Measurements from ENCODE around the gene ARSI. TPM values are rescaled to one million over a fixed set of nuclear protein-coding genes. Genes with fewer than 3 reads are reported as not detected.
A peak's percentile ranks its signal among the peaks of the same experiment; 100 is the strongest.

The ARSI gene
- polyA plus RNA-seq, 2 donors, result 0.77 to 1.6 TPM

- Histone ChIP-seq H3K4me1 (ENCODE audit: control insufficient read depth in 2 of 2, insufficient read depth in 2 of 2, low read length in 1 of 2) (peaks cover 18 to 59% of the 10 kb centered on the region in 2 donors), H3K4me3 (ENCODE audit: low read depth in 1 of 2, low read length in 2 of 2) (no peak overlapping the region), H3K9me3 (ENCODE audit: control insufficient read depth in 2 of 2, insufficient read depth in 1 of 2, low read depth in 1 of 2, low read length in 1 of 2) (peaks cover 0 to 1% of the 10 kb centered on the region in 2 donors), H3K27ac (ENCODE audit: low read depth in 2 of 2, low read length in 1 of 2) (no peak overlapping the region), H3K36me3 (ENCODE audit: control insufficient read depth in 2 of 2, insufficient read depth in 2 of 2, low read length in 1 of 2) (no peaks in the 10 kb centered on the region), H3K27me3 (ENCODE audit: control insufficient read depth in 1 of 2, insufficient read depth in 2 of 2, low read length in 2 of 2) (no peaks in the 10 kb centered on the region)
- 94 to 95% methylated on average over 36 of the region's 36 CpGs for WGBS, 2 donors
These were observed 5.3 kb downstream of the ARSI start for GRCh38 chr5:150297236-150297890.

- peaks cover 0 to 1% of the 10 kb centered on the region in 2 donors for H3K9me3 ChIP-seq (ENCODE audit: control insufficient read depth in 2 of 2, insufficient read depth in 1 of 2, low read depth in 1 of 2, low read length in 1 of 2)
- peaks cover 12 to 53% of the 10 kb centered on the region in 2 donors for H3K4me1 ChIP-seq (ENCODE audit: control insufficient read depth in 2 of 2, insufficient read depth in 2 of 2, low read length in 1 of 2)
- no peaks in the 10 kb centered on the region for H3K27me3 ChIP-seq (ENCODE audit: control insufficient read depth in 1 of 2, insufficient read depth in 2 of 2, low read length in 2 of 2)
- no peaks in the 10 kb centered on the region for H3K36me3 ChIP-seq (ENCODE audit: control insufficient read depth in 2 of 2, insufficient read depth in 2 of 2, low read length in 1 of 2)
- WGBS, 2 donors, result 89 to 91% methylated on average over 7 of the region's 7 CpGs
- H3K4me3 ChIP-seq (ENCODE audit: low read depth in 1 of 2, low read length in 2 of 2), result no peak overlapping the region
- peak overlapping the region in 1 of 2 donors; percentile 43 for H3K27ac ChIP-seq (ENCODE audit: low read depth in 2 of 2, low read length in 1 of 2)
These were observed 6.2 kb downstream of the ARSI start for GRCh38 chr5:150296496-150296895.

- peaks cover 0 to 1% of the 10 kb centered on the region in 2 donors for H3K9me3 ChIP-seq (ENCODE audit: control insufficient read depth in 2 of 2, insufficient read depth in 1 of 2, low read depth in 1 of 2, low read length in 1 of 2)
- H3K27me3 ChIP-seq (ENCODE audit: control insufficient read depth in 1 of 2, insufficient read depth in 2 of 2, low read length in 2 of 2), result no peaks in the 10 kb centered on the region
- H3K27ac ChIP-seq (ENCODE audit: low read depth in 2 of 2, low read length in 1 of 2), result peak overlapping the region in 1 of 2 donors; percentile 43
- WGBS, 2 donors, result 50 to 69% methylated on average over 17 of the region's 17 CpGs
- H3K36me3 ChIP-seq (ENCODE audit: control insufficient read depth in 2 of 2, insufficient read depth in 2 of 2, low read length in 1 of 2), result peaks cover 0 to 2% of the 10 kb centered on the region in 2 donors
- no peak overlapping the region for H3K4me3 ChIP-seq (ENCODE audit: low read depth in 1 of 2, low read length in 2 of 2)
- H3K4me1 ChIP-seq (ENCODE audit: control insufficient read depth in 2 of 2, insufficient read depth in 2 of 2, low read length in 1 of 2), result peaks cover 12 to 53% of the 10 kb centered on the region in 2 donors
These were observed 6.8 kb downstream of the ARSI start for GRCh38 chr5:150295741-150296486.

GRCh38 chr5:150295172-150295634, 7.5 kb downstream of the ARSI start:
- Histone ChIP-seq H3K4me3 (ENCODE audit: low read depth in 1 of 2, low read length in 2 of 2) (no peak overlapping the region), H3K4me1 (ENCODE audit: control insufficient read depth in 2 of 2, insufficient read depth in 2 of 2, low read length in 1 of 2) (peaks cover 12 to 48% of the 10 kb centered on the region in 2 donors), H3K27ac (ENCODE audit: low read depth in 2 of 2, low read length in 1 of 2) (peak overlapping the region in 1 of 2 donors; percentile 34), H3K36me3 (ENCODE audit: control insufficient read depth in 2 of 2, insufficient read depth in 2 of 2, low read length in 1 of 2) (peaks cover 0 to 2% of the 10 kb centered on the region in 2 donors), H3K27me3 (ENCODE audit: control insufficient read depth in 1 of 2, insufficient read depth in 2 of 2, low read length in 2 of 2) (no peaks in the 10 kb centered on the region), H3K9me3 (ENCODE audit: control insufficient read depth in 2 of 2, insufficient read depth in 1 of 2, low read depth in 1 of 2, low read length in 1 of 2) (peaks cover 0 to 1% of the 10 kb centered on the region in 2 donors)
- WGBS, 2 donors, result 27 to 31% methylated on average over 10 of the region's 10 CpGs

- H3K4me1 ChIP-seq (ENCODE audit: control insufficient read depth in 2 of 2, insufficient read depth in 2 of 2, low read length in 1 of 2), result peaks cover 12 to 48% of the 10 kb centered on the region in 2 donors
- H3K36me3 ChIP-seq (ENCODE audit: control insufficient read depth in 2 of 2, insufficient read depth in 2 of 2, low read length in 1 of 2), result peaks cover 0 to 2% of the 10 kb centered on the region in 2 donors
- no peak overlapping the region for H3K27ac ChIP-seq (ENCODE audit: low read depth in 2 of 2, low read length in 1 of 2)
- H3K9me3 ChIP-seq (ENCODE audit: control insufficient read depth in 2 of 2, insufficient read depth in 1 of 2, low read depth in 1 of 2, low read length in 1 of 2), result peaks cover 0 to 1% of the 10 kb centered on the region in 2 donors
- H3K4me3 ChIP-seq (ENCODE audit: low read depth in 1 of 2, low read length in 2 of 2), result no peak overlapping the region
- WGBS, 2 donors, result 71 to 75% methylated on average over 10 of the region's 10 CpGs
- H3K27me3 ChIP-seq (ENCODE audit: control insufficient read depth in 1 of 2, insufficient read depth in 2 of 2, low read length in 2 of 2), result no peaks in the 10 kb centered on the region
These were observed 8.1 kb downstream of the ARSI start for GRCh38 chr5:150294551-150295071.

- 59 to 71% methylated on average over 19 of the region's 19 CpGs for WGBS, 2 donors
- H3K36me3 ChIP-seq (ENCODE audit: control insufficient read depth in 2 of 2, insufficient read depth in 2 of 2, low read length in 1 of 2), result peaks cover 0 to 2% of the 10 kb centered on the region in 2 donors
- H3K4me1 ChIP-seq (ENCODE audit: control insufficient read depth in 2 of 2, insufficient read depth in 2 of 2, low read length in 1 of 2), result peaks cover 10 to 44% of the 10 kb centered on the region in 2 donors
- no peaks in the 10 kb centered on the region for H3K27me3 ChIP-seq (ENCODE audit: control insufficient read depth in 1 of 2, insufficient read depth in 2 of 2, low read length in 2 of 2)
- peaks cover 0 to 1% of the 10 kb centered on the region in 2 donors for H3K9me3 ChIP-seq (ENCODE audit: control insufficient read depth in 2 of 2, insufficient read depth in 1 of 2, low read depth in 1 of 2, low read length in 1 of 2)
- H3K27ac ChIP-seq (ENCODE audit: low read depth in 2 of 2, low read length in 1 of 2), result no peak overlapping the region
- no peak overlapping the region for H3K4me3 ChIP-seq (ENCODE audit: low read depth in 1 of 2, low read length in 2 of 2)
These were observed 9.4 kb downstream of the ARSI start for GRCh38 chr5:150293091-150293941.

GRCh38 chr5:150291388-150292385, 11.0 kb downstream of the ARSI start:
- H3K36me3 ChIP-seq (ENCODE audit: control insufficient read depth in 2 of 2, insufficient read depth in 2 of 2, low read length in 1 of 2), result peaks cover 0 to 2% of the 10 kb centered on the region in 2 donors
- WGBS, 2 donors, result 84 to 90% methylated on average over 13 of the region's 13 CpGs
- H3K4me3 ChIP-seq (ENCODE audit: low read depth in 1 of 2, low read length in 2 of 2), result no peak overlapping the region
- peaks cover 9 to 31% of the 10 kb centered on the region in 2 donors for H3K4me1 ChIP-seq (ENCODE audit: control insufficient read depth in 2 of 2, insufficient read depth in 2 of 2, low read length in 1 of 2)
- H3K9me3 ChIP-seq (ENCODE audit: control insufficient read depth in 2 of 2, insufficient read depth in 1 of 2, low read depth in 1 of 2, low read length in 1 of 2), result no peaks in the 10 kb centered on the region
- H3K27me3 ChIP-seq (ENCODE audit: control insufficient read depth in 1 of 2, insufficient read depth in 2 of 2, low read length in 2 of 2), result no peaks in the 10 kb centered on the region
- H3K27ac ChIP-seq (ENCODE audit: low read depth in 2 of 2, low read length in 1 of 2), result no peak overlapping the region

GRCh38 chr5:150289551-150290390, 12.9 kb downstream of the ARSI start, which contains the start of gene CAMK2A:
Gene CAMK2A, minus strand, starts transcription at chr5:150289773. Its CDS starts 148 bp downstream, at chr5:150289625.
- H3K27me3 ChIP-seq (ENCODE audit: control insufficient read depth in 1 of 2, insufficient read depth in 2 of 2, low read length in 2 of 2), result no peaks in the 10 kb centered on the region
- no peaks in the 10 kb centered on the region for H3K9me3 ChIP-seq (ENCODE audit: control insufficient read depth in 2 of 2, insufficient read depth in 1 of 2, low read depth in 1 of 2, low read length in 1 of 2)
- peaks cover 0 to 2% of the 10 kb centered on the region in 2 donors for H3K36me3 ChIP-seq (ENCODE audit: control insufficient read depth in 2 of 2, insufficient read depth in 2 of 2, low read length in 1 of 2)
- no peak within 1 kb of the TSS for H3K27ac ChIP-seq (ENCODE audit: low read depth in 2 of 2, low read length in 1 of 2)
- no peak within 1 kb of the TSS for H3K4me3 ChIP-seq (ENCODE audit: low read depth in 1 of 2, low read length in 2 of 2)
- peaks cover 5 to 14% of the 10 kb centered on the region in 2 donors for H3K4me1 ChIP-seq (ENCODE audit: control insufficient read depth in 2 of 2, insufficient read depth in 2 of 2, low read length in 1 of 2)
- 49 to 51% methylated on average over 26 of the region's 26 CpGs for WGBS, 2 donors

All from esophagus (tissue), 2 donors.